Stimulated activated CD8-positive, alpha-beta memory T cell treated with anti-CD3 and anti-CD28 coated beads, Interleukin-15, amount 100 ng/mL, for 48 hours (primary cell): ENCODE data around the gene TINAG.

Experiments
- DNase-seq, 2 donors: peaks; one replicate each; pipeline ENCODE4 v3.0.0-alpha.2; 2020; ENCODE audit warnings: low read depth in 2 of 2

Gene TINAG, protein sequence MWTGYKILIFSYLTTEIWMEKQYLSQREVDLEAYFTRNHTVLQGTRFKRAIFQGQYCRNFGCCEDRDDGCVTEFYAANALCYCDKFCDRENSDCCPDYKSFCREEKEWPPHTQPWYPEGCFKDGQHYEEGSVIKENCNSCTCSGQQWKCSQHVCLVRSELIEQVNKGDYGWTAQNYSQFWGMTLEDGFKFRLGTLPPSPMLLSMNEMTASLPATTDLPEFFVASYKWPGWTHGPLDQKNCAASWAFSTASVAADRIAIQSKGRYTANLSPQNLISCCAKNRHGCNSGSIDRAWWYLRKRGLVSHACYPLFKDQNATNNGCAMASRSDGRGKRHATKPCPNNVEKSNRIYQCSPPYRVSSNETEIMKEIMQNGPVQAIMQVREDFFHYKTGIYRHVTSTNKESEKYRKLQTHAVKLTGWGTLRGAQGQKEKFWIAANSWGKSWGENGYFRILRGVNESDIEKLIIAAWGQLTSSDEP

DNA sequence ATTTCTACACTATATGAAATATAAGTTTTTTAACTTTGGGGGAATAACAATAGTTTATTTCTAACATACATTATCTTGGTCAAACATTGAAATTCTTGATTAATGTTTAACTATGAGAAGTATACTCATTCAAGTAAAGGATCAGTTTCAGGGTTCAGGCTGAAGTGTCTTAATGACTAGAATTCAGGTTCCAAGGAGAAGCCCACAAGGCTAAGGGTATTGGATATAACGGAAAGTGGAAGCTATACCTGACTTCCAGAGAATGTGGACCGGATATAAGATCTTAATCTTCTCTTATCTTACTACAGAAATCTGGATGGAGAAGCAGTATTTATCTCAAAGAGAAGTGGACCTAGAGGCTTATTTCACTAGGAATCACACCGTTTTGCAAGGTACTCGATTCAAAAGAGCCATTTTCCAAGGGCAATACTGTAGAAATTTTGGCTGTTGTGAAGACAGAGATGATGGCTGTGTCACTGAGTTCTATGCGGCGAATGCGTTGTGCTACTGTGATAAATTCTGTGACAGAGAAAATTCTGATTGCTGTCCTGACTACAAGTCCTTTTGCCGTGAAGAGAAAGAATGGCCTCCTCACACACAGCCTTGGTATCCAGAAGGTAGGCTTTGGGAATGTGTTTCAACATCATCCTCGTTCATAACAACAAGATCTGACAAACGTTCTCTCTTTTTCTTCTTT, at the start of gene TINAG:
TINAG (plus strand) TSS at position 153 of the 697 bp plus-strand sequence; CDS start at position 263, 110 bp downstream.
- DNase-seq: no peak

- DNase-seq: no peak
Observed at GRCh38 chr6:54260025-54260424, 48.2 kb upstream of the TINAG start.

GRCh38 chr6:54262499-54262898, 45.7 kb upstream of the TINAG start:
- DNase-seq: no peak

DNA sequence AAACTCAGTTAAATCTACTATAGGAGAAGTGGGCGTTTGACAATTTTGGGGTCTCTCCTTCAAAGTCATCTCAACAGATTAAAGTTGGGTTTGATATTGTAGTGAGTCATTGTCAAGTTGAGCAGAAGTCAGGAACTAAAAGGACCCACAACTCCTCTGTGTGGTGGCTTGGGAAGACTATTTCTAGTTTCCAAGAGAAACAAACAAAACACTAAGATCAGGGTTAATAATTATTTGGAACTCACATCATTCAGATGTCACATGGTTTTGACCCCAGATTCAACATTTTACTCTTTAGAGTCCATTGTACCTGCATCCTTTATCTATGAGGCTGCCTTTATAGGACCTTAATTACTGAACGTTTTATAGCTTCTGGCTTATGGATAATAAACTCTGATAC, 45.3 kb upstream of the TINAG start:
- DNase-seq: no peak

DNA sequence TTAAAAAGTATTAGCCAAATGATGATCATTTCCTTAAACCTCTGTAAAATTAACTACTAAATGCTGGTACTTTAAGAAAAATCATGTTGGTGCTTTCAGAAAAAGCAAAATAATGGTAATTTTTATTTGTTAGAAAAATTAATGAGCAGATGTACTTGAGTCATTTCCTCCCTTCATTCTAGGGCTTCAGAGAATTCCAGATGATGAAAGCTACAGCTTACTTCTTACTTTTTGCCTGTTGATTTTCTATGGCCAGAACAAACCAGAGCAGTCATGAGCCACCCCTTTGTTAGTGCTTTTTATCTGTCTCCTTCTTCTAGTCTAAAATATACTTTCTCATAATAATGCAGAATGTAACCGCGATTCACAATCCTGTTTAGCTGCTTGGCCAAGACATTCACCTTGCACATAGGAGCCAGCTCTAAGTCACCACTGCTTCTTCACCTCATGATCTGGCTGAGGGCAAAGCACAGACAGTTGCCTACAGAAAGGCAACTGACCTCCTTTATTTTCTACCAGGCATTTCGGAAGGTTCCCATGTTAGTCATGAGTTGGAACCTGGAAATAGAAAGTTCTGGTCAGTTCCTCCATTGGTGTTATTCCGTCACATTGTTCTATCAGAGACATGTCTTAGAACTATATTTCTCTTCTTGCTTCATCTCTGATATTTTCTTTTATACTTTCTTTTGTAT, 43.5 kb upstream of the TINAG start:
- DNase-seq: no peak

DNA sequence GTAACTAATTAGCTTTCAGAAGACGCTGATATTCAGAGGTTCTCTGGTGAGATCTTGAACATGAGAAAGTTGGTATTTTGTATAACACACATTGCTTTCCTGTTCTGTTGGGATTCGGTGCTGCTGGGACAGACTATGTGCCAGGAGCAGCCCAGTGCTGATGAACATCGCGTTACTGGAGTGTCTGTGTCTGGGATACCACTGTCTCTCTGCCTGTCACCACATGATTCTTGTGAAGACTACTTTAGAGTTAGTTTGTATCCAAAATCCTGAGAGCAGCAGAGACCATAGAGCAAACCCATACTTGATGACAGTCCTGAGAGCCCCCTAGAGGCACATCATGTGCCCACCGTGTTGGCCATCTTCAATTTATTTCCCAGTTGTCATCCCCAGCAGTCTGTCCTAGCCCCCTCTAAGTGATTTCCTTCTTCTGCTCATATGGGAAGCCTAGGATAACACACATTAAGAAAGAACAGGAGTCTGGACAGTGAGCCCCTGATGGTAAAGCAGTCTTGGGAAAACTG, 41.8 kb upstream of the TINAG start:
- no peak for DNase-seq

DNA sequence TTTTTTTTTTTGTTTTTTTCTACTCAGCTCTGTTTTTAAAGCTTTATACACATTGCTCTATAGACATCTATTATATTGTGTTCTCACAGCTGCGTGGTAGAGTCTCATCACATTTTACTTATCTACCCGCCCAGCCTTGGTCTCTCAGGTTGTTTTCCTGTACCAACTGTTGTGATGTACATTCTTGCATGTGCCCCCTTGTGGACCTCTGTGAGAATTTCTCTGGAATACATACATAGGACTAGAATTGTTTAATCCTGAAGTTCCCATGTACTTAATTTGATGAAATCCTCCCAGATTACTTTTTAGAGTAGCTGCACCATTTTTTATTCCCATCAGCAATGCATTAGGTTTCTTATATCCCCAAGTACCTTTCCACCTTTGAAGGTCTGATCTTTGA, 40.4 kb upstream of the TINAG start:
- no peak for DNase-seq

- DNase-seq: no peak
Observed at GRCh38 chr6:54273214-54273820, 34.9 kb upstream of the TINAG start.

- no peak for DNase-seq
Observed at GRCh38 chr6:54274383-54274782, 33.9 kb upstream of the TINAG start.

DNA sequence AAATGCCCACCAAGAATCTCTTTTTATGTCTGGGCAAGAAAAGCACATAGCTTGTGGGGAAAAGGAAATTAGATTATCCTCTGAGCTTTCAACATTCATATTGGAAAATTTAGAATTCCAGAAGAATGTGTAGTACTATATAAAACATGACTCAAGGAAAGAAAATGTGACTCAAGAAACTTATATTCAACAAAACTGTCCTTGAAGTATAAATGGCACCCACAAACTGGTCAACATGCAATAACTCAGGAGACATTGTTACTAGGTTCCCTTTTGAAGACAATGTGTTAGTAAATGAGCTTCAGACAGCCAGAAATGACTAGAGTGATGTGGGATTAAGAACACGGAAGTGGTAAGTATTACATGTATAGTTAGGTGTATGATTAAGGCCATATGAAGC, 26.1 kb upstream of the TINAG start:
- no peak for DNase-seq

- no peak for DNase-seq
Observed at GRCh38 chr6:54284161-54284860, 23.9 kb upstream of the TINAG start.

GRCh38 chr6:54285595-54285994, 22.6 kb upstream of the TINAG start:
- DNase-seq: no peak

DNA sequence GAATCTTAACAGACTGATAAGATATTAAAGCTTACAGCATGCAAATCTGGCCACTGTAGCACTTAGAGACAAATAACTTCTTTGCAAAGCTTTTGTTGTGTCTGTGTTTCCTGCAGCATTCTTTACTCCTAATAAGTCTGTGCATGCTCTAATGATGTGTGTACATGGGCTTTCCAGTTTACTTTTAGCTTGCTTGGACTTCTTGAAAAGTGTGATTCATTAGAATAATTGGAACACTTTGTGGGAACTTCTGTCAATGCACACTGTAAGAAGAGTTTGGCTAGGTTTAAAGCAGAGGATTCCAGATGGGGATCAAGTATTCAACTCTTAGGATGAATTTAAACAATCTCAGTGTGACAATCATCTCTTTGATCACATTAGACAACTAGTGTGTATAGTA, 22.1 kb upstream of the TINAG start:
- DNase-seq: no peak

DNA sequence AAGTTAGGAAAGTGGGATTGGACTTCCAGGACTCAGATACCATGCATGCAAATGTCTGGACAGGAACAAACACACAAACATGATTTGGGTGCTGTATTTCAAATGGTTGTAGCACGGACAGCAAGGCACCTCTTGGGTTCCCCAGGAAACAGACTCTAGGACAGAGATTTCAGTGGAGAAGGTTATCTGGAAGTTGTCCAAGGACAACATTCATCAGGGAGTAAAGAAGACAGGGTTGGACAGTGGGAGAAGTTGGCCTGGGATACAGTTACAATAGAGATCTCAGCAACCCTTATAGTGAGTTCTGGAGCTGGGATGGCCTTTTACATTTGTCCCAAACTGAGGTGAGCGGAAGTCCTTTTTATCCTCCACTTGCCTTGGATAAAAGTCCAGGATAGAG, 19.8 kb upstream of the TINAG start:
- no peak for DNase-seq

DNA sequence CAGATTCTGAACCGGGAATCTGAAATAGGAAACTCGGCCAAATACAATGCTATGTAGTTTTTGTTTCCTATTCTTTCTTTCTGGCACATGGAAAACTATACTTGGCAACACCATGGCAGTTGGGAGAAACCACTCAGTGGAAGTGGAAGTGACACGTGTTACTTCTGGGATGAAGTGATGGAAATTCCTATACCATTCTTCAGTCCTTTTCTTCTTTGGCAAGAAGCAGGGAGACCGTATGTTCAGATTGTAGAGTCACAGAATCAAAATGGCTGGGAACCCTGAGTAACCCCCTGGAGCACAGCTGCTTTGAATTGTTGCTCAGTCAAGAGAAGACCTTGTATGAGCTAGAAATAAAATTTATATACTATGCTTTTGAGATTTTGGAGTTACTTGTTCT, 18.8 kb upstream of the TINAG start:
- DNase-seq: no peak

GRCh38 chr6:54291146-54291545, 17.1 kb upstream of the TINAG start:
- DNase-seq: no peak

GRCh38 chr6:54291738-54292137, 16.5 kb upstream of the TINAG start:
- DNase-seq: no peak

- DNase-seq: no peak
Observed at GRCh38 chr6:54294965-54295532, 13.2 kb upstream of the TINAG start.

DNA sequence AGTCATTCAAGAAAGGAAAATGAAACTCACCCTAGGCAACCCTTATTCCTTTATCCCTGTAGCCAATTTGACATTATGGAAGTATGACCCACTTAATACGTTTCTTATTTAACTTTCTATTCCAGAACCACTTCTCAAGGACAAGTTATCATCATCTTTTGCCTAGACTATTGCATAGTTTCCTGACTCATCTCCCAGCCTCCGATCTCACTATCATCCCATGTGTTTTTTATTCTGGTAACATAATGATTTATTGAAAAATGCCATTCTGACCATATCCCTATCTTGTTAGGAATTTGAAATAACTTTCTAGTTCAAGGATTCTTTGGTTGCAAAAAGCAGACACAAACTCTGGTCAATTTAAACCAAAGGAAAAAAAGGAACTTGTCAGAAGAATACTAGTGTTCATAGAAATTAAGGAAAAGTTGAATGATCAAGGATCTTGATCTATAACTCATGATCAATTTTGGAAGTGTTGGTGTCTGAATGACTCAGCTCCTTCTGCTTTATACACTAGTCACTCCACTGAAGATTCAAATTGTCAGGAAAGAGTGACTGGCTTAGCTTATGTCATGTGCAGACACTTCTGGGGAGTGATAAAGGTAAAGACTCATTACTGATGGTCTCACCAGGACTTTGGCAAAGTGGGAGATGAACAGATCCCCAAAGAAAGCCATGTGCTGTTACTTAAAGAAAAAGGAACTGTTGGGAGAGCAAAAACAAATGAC, 8.5 kb upstream of the TINAG start:
- no peak for DNase-seq

DNA sequence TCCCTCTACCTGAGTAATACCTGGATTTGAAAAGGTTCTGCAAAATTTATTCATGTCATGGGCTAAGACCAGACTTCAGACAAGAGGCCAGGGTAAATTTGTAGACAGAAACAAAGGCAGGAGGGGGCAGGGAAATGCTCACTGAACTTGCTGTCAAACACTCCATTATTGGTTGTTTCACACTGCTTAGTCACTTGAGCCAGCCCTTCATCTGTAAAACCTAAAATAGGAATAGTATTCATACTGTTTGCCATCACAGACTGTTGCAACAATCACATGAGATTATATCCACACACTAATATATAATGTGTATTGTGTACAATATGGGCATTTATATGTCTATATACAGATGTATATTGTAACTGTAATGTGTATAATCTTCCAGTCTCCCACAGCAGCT, 6.5 kb upstream of the TINAG start:
- DNase-seq: no peak
